ENCODE results near the gene ISLR2. TPM values are rescaled to one million over a fixed set of nuclear protein-coding genes. Genes with fewer than 3 reads are reported as not detected.

The ISLR2 gene
- total RNA-seq, 2 donors from 2014 or later = 0.27 TPM

- Histone ChIP-seq H3K9me3 (no peaks in the 10 kb centered on the region), H3K27me3 (no peaks in the 10 kb centered on the region), H3K4me1 (no peaks in the 10 kb centered on the region), H3K4me3 (no peak overlapping the region), H3K36me3 (no peaks in the 10 kb centered on the region), H3K27ac (no peak overlapping the region), H3K9ac (ENCODE audit: low read depth in 2 of 2, low read length in 2 of 2) (no peak overlapping the region)
- TF ChIP-seq CTCF (IDR thresholded peaks at IDR 0.05) = no peak
- no peak for DNase-seq
- intact Hi-C loops (cut with DNase I) = no loop called here
These were observed 55.4 kb downstream of the ISLR2 start for GRCh38 chr15:74185710-74186348.

Other genes with a start within 250 kb of the ISLR2 start
- 1 to 10 TPM; 2.3 to 6.9 TPM for gene LOXL1, start 204.1 kb upstream of the ISLR2 start, total RNA-seq
- gene STOML1, start 138.3 kb upstream of the ISLR2 start, total RNA-seq = 10 to 100 TPM in 1 of 2 donors, 1 to 10 TPM in 1; 9.1 to 14.3 TPM
- gene PML, start 135.9 kb upstream of the ISLR2 start, total RNA-seq = 10 to 100 TPM; 27.0 to 31.3 TPM
- gene GOLGA6A, start 48.0 kb upstream of the ISLR2 start, total RNA-seq = not detected
- gene ISLR, start 43.1 kb downstream of the ISLR2 start, total RNA-seq = 1 to 10 TPM; 3.6 to 8.5 TPM
- not detected for gene STRA6, start 72.2 kb downstream of the ISLR2 start, total RNA-seq
- gene CCDC33, start 105.7 kb downstream of the ISLR2 start, total RNA-seq = under 1 TPM; 0.10 to 0.21 TPM
- 1 to 10 TPM in 1 of 2 donors, not detected in 1; 1.3 TPM for gene CYP11A1, start 237.1 kb downstream of the ISLR2 start, total RNA-seq

All from colonic mucosa (tissue), 4 donors.